Measurements from ENCODE around the gene NMNAT2. TPM values are rescaled to one million over a fixed set of nuclear protein-coding genes. Genes with fewer than 3 reads are reported as not detected.

Gene NMNAT2
- total RNA-seq, 1 donor from 2014 or later: 0.99 TPM

GRCh38 chr1:183239220-183239742, 178.9 kb downstream of the NMNAT2 start:
- DNase-seq (ENCODE audit: low spot score): no peak

GRCh38 chr1:183238071-183238470, 180.1 kb downstream of the NMNAT2 start:
- no peak for DNase-seq (ENCODE audit: low spot score)

- DNase-seq (ENCODE audit: low spot score): no peak
Measured at GRCh38 chr1:183237046-183237445, 181.1 kb downstream of the NMNAT2 start.

GRCh38 chr1:183236158-183236725, 181.9 kb downstream of the NMNAT2 start:
- no peak for DNase-seq (ENCODE audit: low spot score)

- no peak for DNase-seq (ENCODE audit: low spot score)
Measured at GRCh38 chr1:183235503-183235902, 182.7 kb downstream of the NMNAT2 start.

GRCh38 chr1:183234660-183235476, 183.3 kb downstream of the NMNAT2 start:
- peak; percentile 83 for DNase-seq (ENCODE audit: low spot score)

- DNase-seq (ENCODE audit: low spot score): no peak
Measured at GRCh38 chr1:183233113-183233512, 185.1 kb downstream of the NMNAT2 start.

- no peak for DNase-seq (ENCODE audit: low spot score)
Measured at GRCh38 chr1:183231545-183231944, 186.6 kb downstream of the NMNAT2 start.

GRCh38 chr1:183230413-183230812, 187.8 kb downstream of the NMNAT2 start:
- DNase-seq (ENCODE audit: low spot score): no peak

GRCh38 chr1:183228347-183229220, 189.6 kb downstream of the NMNAT2 start:
- DNase-seq (ENCODE audit: low spot score): no peak

GRCh38 chr1:183227422-183228346, 190.5 kb downstream of the NMNAT2 start:
- DNase-seq (ENCODE audit: low spot score): no peak

- DNase-seq (ENCODE audit: low spot score): no peak
Measured at GRCh38 chr1:183226963-183227362, 191.2 kb downstream of the NMNAT2 start.

- no peak for DNase-seq (ENCODE audit: low spot score)
Measured at GRCh38 chr1:183226361-183226760, 191.8 kb downstream of the NMNAT2 start.

GRCh38 chr1:183223467-183223866, 194.7 kb downstream of the NMNAT2 start:
- DNase-seq (ENCODE audit: low spot score): no peak

GRCh38 chr1:183222909-183223308, 195.3 kb downstream of the NMNAT2 start:
- DNase-seq (ENCODE audit: low spot score): no peak

GRCh38 chr1:183219616-183220009, 198.6 kb downstream of the NMNAT2 start:
- DNase-seq (ENCODE audit: low spot score): no peak

GRCh38 chr1:183218971-183219615, 199.1 kb downstream of the NMNAT2 start:
- peak; percentile 84 for DNase-seq (ENCODE audit: low spot score)

GRCh38 chr1:183218027-183218618, 200.1 kb downstream of the NMNAT2 start:
- DNase-seq (ENCODE audit: low spot score): no peak

GRCh38 chr1:183215936-183216335, 202.2 kb downstream of the NMNAT2 start:
- no peak for DNase-seq (ENCODE audit: low spot score)

- no peak for DNase-seq (ENCODE audit: low spot score)
Measured at GRCh38 chr1:183215076-183215720, 203.0 kb downstream of the NMNAT2 start.
